ENCODE measurements around the gene STPG4.
"Not testable (repeated sequence)": the region's sequence is repeated elsewhere in the genome, so short reads cannot be mapped to it uniquely, and the experiment has no call there.

- TF ChIP-seq, protein P1, sequence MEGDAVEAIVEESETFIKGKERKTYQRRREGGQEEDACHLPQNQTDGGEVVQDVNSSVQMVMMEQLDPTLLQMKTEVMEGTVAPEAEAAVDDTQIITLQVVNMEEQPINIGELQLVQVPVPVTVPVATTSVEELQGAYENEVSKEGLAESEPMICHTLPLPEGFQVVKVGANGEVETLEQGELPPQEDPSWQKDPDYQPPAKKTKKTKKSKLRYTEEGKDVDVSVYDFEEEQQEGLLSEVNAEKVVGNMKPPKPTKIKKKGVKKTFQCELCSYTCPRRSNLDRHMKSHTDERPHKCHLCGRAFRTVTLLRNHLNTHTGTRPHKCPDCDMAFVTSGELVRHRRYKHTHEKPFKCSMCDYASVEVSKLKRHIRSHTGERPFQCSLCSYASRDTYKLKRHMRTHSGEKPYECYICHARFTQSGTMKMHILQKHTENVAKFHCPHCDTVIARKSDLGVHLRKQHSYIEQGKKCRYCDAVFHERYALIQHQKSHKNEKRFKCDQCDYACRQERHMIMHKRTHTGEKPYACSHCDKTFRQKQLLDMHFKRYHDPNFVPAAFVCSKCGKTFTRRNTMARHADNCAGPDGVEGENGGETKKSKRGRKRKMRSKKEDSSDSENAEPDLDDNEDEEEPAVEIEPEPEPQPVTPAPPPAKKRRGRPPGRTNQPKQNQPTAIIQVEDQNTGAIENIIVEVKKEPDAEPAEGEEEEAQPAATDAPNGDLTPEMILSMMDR (IDR thresholded peaks at IDR 0.05; ENCODE audit: insufficient read depth, low read depth, low read length) = not testable (repeated sequence)
- TF ChIP-seq EZH2 (IDR thresholded peaks at IDR 0.05; ENCODE audit: insufficient read depth, low read length) = not testable (repeated sequence)
Measured at GRCh38 chr2:47107201-47107600, 47.9 kb downstream of the STPG4 start.

Measured in astrocyte (in vitro differentiated cells and primary cell).